Calu3 (cell line): Measurements from ENCODE around the gene CRY1. TPM values are rescaled to one million over a fixed set of nuclear protein-coding genes. Genes with fewer than 3 reads are reported as not detected.

Experiments
- BruUV-seq: library from RNA; stranded (reverse); fragments of 400-500 nt; replicated peaks from 2 replicates; lab custom pipeline; 2021; lab: Mats Ljungman, UMichigan
- CTCF ChIA-PET: fragments of 300-600 bp; sonication (Branson Sonifier 250); formaldehyde crosslinking; loops from one replicate; lab custom pipeline; 2022; ENCODE audit warnings: antibody characterized with exemption; lab: Charles Lee
- DNase-seq: peaks from one replicate; pipeline ENCODE4 v3.0.0; 2022
- H3K27ac Mint-ChIP-seq: one replicate; pipeline ENCODE4 v1.8.0; 2022; ENCODE audit warnings: mixed read lengths; ENCODE audit not compliant: unreplicated experiment
- H3K27me3 Mint-ChIP-seq: one replicate; pipeline ENCODE4 v1.8.0; 2022; ENCODE audit warnings: mixed read lengths; ENCODE audit not compliant: unreplicated experiment
- H3K36me3 Mint-ChIP-seq: one replicate; pipeline ENCODE4 v1.8.0; 2022; ENCODE audit warnings: mild to moderate bottlenecking, moderate library complexity, mixed read lengths; ENCODE audit not compliant: insufficient read depth, unreplicated experiment
- H3K4me1 Mint-ChIP-seq: one replicate; pipeline ENCODE4 v1.8.0; 2022; ENCODE audit warnings: mild to moderate bottlenecking, low read depth, mixed read lengths; ENCODE audit not compliant: unreplicated experiment
- H3K4me3 Mint-ChIP-seq: one replicate; pipeline ENCODE4 v1.8.0; 2022; ENCODE audit warnings: mild to moderate bottlenecking, low read depth, moderate library complexity, mixed read lengths; ENCODE audit not compliant: unreplicated experiment
- H3K9me3 Mint-ChIP-seq: one replicate; pipeline ENCODE4 v1.8.0; 2022; ENCODE audit warnings: low read depth, mixed read lengths; ENCODE audit not compliant: unreplicated experiment
- CTCF ChIP-seq: fragments of 200-600 bp; IDR thresholded peaks from one replicate; pipeline ENCODE4 v1.8.0; 2022; ENCODE audit warnings: antibody characterized with exemption; ENCODE audit not compliant: unreplicated experiment
- intact Hi-C: fragments of 100-400 bp; cut with micrococcal nuclease; formaldehyde crosslinking; loops from one replicate; pipeline ENCODE4 v1.10.0; 2022; ENCODE audit not compliant: unreplicated experiment
- total RNA-seq: library from RNA; stranded (reverse); gene quantifications from 2 replicates; pipeline ENCODE4 v1.2.3, GENCODE V29; 2022

Gene CRY1
- total RNA-seq, 1 experiment from 2014 or later, result 19.7 TPM

GRCh38 chr12:106994579-106995220 is 98.6 kb downstream of the CRY1 start:
- Mint-ChIP-seq H3K4me3 (no peak overlapping the region), H3K36me3 (no peaks in the 10 kb centered on the region), H3K9me3 (no peaks in the 10 kb centered on the region), H3K4me1 (no peaks in the 10 kb centered on the region), H3K27ac (no peak overlapping the region), H3K27me3 (no peaks in the 10 kb centered on the region)
- DNase-seq, result no peak
- intact Hi-C loops, result no loop called here
- BruUV-seq, result no TSS peak
- CTCF ChIA-PET, result interaction anchor here (1.1 kb wide), 1 partner anchor 33 kb away, joined by 4 read pairs; no protein-coding TSS in a partner anchor
- TF ChIP-seq CTCF, result no peak

GRCh38 chr12:106987846-106988245 is 105.5 kb downstream of the CRY1 start:
- BruUV-seq, result no TSS peak
- CTCF ChIA-PET, result interaction anchor here (2.0 kb wide), 1 partner anchor 32 kb away, joined by 13 read pairs; the partner anchor contains the start of gene TMEM263
- H3K27ac Mint-ChIP-seq, result peak overlapping the region; percentile 90

GRCh38 chr12:106986625-106987389 is 106.5 kb downstream of the CRY1 start, which contains the start of gene MTERF2:
Gene MTERF2 (minus strand): TSS chr12:106987146. CDS start chr12:106978714, 8,432 bp downstream.
- no peak for TF ChIP-seq CTCF
- H3K27ac Mint-ChIP-seq, result peak within 1 kb of the TSS; percentile 90
- DNase-seq, result peak; percentile 93
- TSS peak; percentile 77 for BruUV-seq
- CTCF ChIA-PET, result interaction anchor here (0.9 to 2.0 kb wide), 4 partner anchors 9 to 41 kb away, joined by 3 to 13 read pairs (median 4); partner anchors contain the start of gene TMEM263
- peaks cover 35% of the 10 kb centered on the region for H3K36me3 Mint-ChIP-seq
- H3K9me3 Mint-ChIP-seq, result peaks cover 3% of the 10 kb centered on the region
- no peaks in the 10 kb centered on the region for H3K27me3 Mint-ChIP-seq
- intact Hi-C loops, result no loop called here
- H3K4me1 Mint-ChIP-seq, result peaks cover 8% of the 10 kb centered on the region
- peak within 1 kb of the TSS; percentile 95 for H3K4me3 Mint-ChIP-seq

More at GRCh38 chr12:106987846-106988245, 105.5 kb downstream of the CRY1 start:
- DNase-seq, result no peak
- Mint-ChIP-seq H3K4me1 (peaks cover 8% of the 10 kb centered on the region), H3K4me3 (peak overlapping the region; percentile 95), H3K36me3 (peaks cover 31% of the 10 kb centered on the region), H3K27me3 (no peaks in the 10 kb centered on the region), H3K9me3 (peaks cover 3% of the 10 kb centered on the region)
- no peak for TF ChIP-seq CTCF
- intact Hi-C loops, result no loop called here

GRCh38 chr12:106986135-106986534 is 107.2 kb downstream of the CRY1 start:
- Mint-ChIP-seq H3K4me1 (peaks cover 8% of the 10 kb centered on the region), H3K36me3 (peaks cover 35% of the 10 kb centered on the region), H3K4me3 (peak overlapping the region; percentile 95), H3K9me3 (peaks cover 3% of the 10 kb centered on the region), H3K27me3 (no peaks in the 10 kb centered on the region), H3K27ac (no peak overlapping the region)
- DNase-seq, result no peak
- BruUV-seq, result no TSS peak
- intact Hi-C loops, result no loop called here
- CTCF ChIA-PET, result interaction anchor here (0.9 to 2.0 kb wide), 3 partner anchors 8 to 30 kb away, joined by 3 to 13 read pairs (median 4); partner anchors contain the start of gene TMEM263
- no peak for TF ChIP-seq CTCF
